WTC11 (cell line): ENCODE measurements around the gene LAMA5. TPM values are rescaled to one million over a fixed set of nuclear protein-coding genes. Genes with fewer than 3 reads are reported as not detected.

Experiments used
- ATAC-seq: fragments of 200-7000 bp; cut with Tn5 transposase; 2 replicates; pipeline ENCODE4 v1.10.0; 2021; ENCODE audit warnings: mild to moderate bottlenecking, moderate library complexity
- CTCF ChIA-PET: fragments of 300-600 bp; sonication (Branson Sonifier 250); formaldehyde crosslinking; loops from one replicate; lab custom pipeline; 2021; ENCODE audit warnings: antibody characterized with exemption; lab: Charles Lee
- POLR2A ChIA-PET: fragments of 350-600 bp; sonication (Branson Sonifier 250); formaldehyde crosslinking; loops from one replicate; lab custom pipeline; 2021; ENCODE audit warnings: antibody characterized with exemption; lab: Charles Lee
- DNase-seq: peaks from one replicate; pipeline ENCODE4 v3.0.0; 2021; ENCODE audit warnings: low spot score
- H3K27ac Mint-ChIP-seq: 2 replicates; pipeline ENCODE4 v1.8.0; 2021; ENCODE audit warnings: mixed read lengths
- H3K27me3 Mint-ChIP-seq: 2 replicates; pipeline ENCODE4 v1.8.0; 2021; ENCODE audit warnings: low read depth, mild to moderate bottlenecking, moderate library complexity, mixed read lengths
- H3K36me3 Mint-ChIP-seq: 2 replicates; pipeline ENCODE4 v1.8.0; 2021; ENCODE audit warnings: mixed read lengths
- H3K4me1 Mint-ChIP-seq: 2 replicates; pipeline ENCODE4 v1.8.0; 2022; ENCODE audit warnings: mixed read lengths
- H3K4me3 Mint-ChIP-seq: 2 replicates; pipeline ENCODE4 v1.8.0; 2021; ENCODE audit warnings: mild to moderate bottlenecking, moderate library complexity, mixed read lengths
- H3K9me3 Mint-ChIP-seq: 2 replicates; pipeline ENCODE4 v1.8.0; 2021; ENCODE audit warnings: mixed read lengths
- CREB1 ChIP-seq: sonication (generic); formaldehyde crosslinking; IDR thresholded peaks from 2 replicates; pipeline ENCODE4 v1.8.0; 2023; ENCODE audit warnings: mild to moderate bottlenecking, missing genetic modification reagents
- FOXJ3 ChIP-seq: sonication (generic); formaldehyde crosslinking; IDR thresholded peaks from 2 replicates; pipeline ENCODE4 v1.9.0; 2021; ENCODE audit warnings: missing genetic modification reagents, mild to moderate bottlenecking, borderline replicate concordance
- FOXP1 ChIP-seq: sonication (generic); formaldehyde crosslinking; IDR thresholded peaks from 2 replicates; pipeline ENCODE4 v1.8.0; 2022; ENCODE audit warnings: missing genetic modification reagents, mild to moderate bottlenecking, moderate library complexity, borderline replicate concordance
- HMGA2 ChIP-seq: fragments of 250-450 bp; sonication (Bioruptor Pico); IDR thresholded peaks from 2 replicates; pipeline ENCODE4 v1.4.0; 2021; ENCODE audit warnings: mild to moderate bottlenecking, moderate library complexity
- JUN ChIP-seq: sonication (generic); formaldehyde crosslinking; IDR thresholded peaks from 2 replicates; pipeline ENCODE4 v1.8.0; 2023; ENCODE audit warnings: mild to moderate bottlenecking, missing genetic modification reagents
- NFE2L1 ChIP-seq: sonication (generic); formaldehyde crosslinking; IDR thresholded peaks from 2 replicates; pipeline ENCODE4 v1.8.1; 2023; ENCODE audit warnings: missing genetic modification reagents
- RORB ChIP-seq: fragments of 250-450 bp; sonication (Bioruptor Pico); IDR thresholded peaks from 2 replicates; pipeline ENCODE4 v1.9.0; 2021; ENCODE audit warnings: mild to moderate bottlenecking
- SMAD3 ChIP-seq: sonication (generic); formaldehyde crosslinking; IDR thresholded peaks from 2 replicates; pipeline ENCODE4 v1.8.0; 2022; ENCODE audit warnings: missing genetic modification reagents, mild to moderate bottlenecking, borderline replicate concordance
- SOX15 ChIP-seq: fragments of 250-450 bp; sonication (Bioruptor Pico); IDR thresholded peaks from 2 replicates; pipeline ENCODE4 v1.9.0; 2021; ENCODE audit warnings: mild to moderate bottlenecking
- ZBTB21 ChIP-seq: sonication (generic); formaldehyde crosslinking; IDR thresholded peaks from 2 replicates; pipeline ENCODE4 v1.8.1; 2023; ENCODE audit warnings: mild to moderate bottlenecking, missing genetic modification reagents, borderline replicate concordance
- ZNF121 ChIP-seq: sonication (generic); formaldehyde crosslinking; IDR thresholded peaks from 2 replicates; pipeline ENCODE4 v1.8.0; 2023; ENCODE audit warnings: missing genetic modification reagents
- ZNF138 ChIP-seq: sonication (generic); formaldehyde crosslinking; conservative IDR thresholded peaks from 2 replicates; pipeline ENCODE4 v1.8.1; 2022; ENCODE audit warnings: mild to moderate bottlenecking, moderate library complexity, missing genetic modification reagents
- ZNF219 ChIP-seq: sonication (generic); formaldehyde crosslinking; IDR thresholded peaks from 2 replicates; pipeline ENCODE4 v1.8.0; 2023; ENCODE audit warnings: missing genetic modification reagents, mild to moderate bottlenecking, borderline replicate concordance
- ZNF263 ChIP-seq: sonication (generic); formaldehyde crosslinking; IDR thresholded peaks from 2 replicates; pipeline ENCODE4 v1.8.1; 2022; ENCODE audit warnings: low read depth, mild to moderate bottlenecking, moderate library complexity, missing genetic modification reagents
- ZNF425 ChIP-seq: fragments of 250-450 bp; sonication (Bioruptor Pico); conservative IDR thresholded peaks from 2 replicates; pipeline ENCODE4 v1.9.0; 2021; ENCODE audit warnings: mild to moderate bottlenecking
- total RNA-seq: library from RNA; stranded (reverse); gene quantifications from 3 replicates; pipeline ENCODE4 v1.2.3, GENCODE V29; 2021
- TF ChIP-seq, protein P1 (sequence below): sonication (generic); formaldehyde crosslinking; conservative IDR thresholded peaks from 2 replicates; pipeline ENCODE4 v1.8.1; 2023; ENCODE audit warnings: mild to moderate bottlenecking, low read depth, missing genetic modification reagents, moderate library complexity
- TF ChIP-seq, protein P2 (sequence below): sonication (generic); formaldehyde crosslinking; IDR thresholded peaks from 2 replicates; pipeline ENCODE4 v1.8.0; 2022; ENCODE audit warnings: missing genetic modification reagents
- TF ChIP-seq, protein P3 (sequence below): fragments of 250-450 bp; sonication (Bioruptor Pico); IDR thresholded peaks from 2 replicates; pipeline ENCODE4 v2.1.2; 2022; ENCODE audit warnings: mild to moderate bottlenecking, moderate library complexity

LAMA5 gene
- total RNA-seq, 1 experiment from 2014 or later = 329 TPM

- DNase-seq = no peak
- Mint-ChIP-seq H3K36me3 (peaks cover 28% of the 10 kb centered on the region), H3K27me3 (no peaks in the 10 kb centered on the region), H3K4me3 (peak overlapping the region; percentile 47), H3K9me3 (no peaks in the 10 kb centered on the region), H3K4me1 (peaks cover 18% of the 10 kb centered on the region), H3K27ac (peak overlapping the region; percentile 98)
- TF ChIP-seq ZNF138 (no peak), JUN (CRISPR knock-in tag) (no peak), SMAD3 (CRISPR knock-in tag) (no peak), ZNF425 (no peak), ZNF263 (CRISPR knock-in tag) (no peak), SOX15 (CRISPR knock-in tag) (no peak), RORB (CRISPR knock-in tag) (no peak), FOXJ3 (CRISPR knock-in tag) (no peak), CREB1 (CRISPR knock-in tag) (no peak), FOXP1 (no peak), NFE2L1 (CRISPR knock-in tag) (no peak), ZNF121 (CRISPR knock-in tag) (no peak), ZBTB21 (CRISPR knock-in tag) (no peak), HMGA2 (CRISPR knock-in tag) (no peak), ZNF219 (CRISPR knock-in tag) (no peak)
- TF ChIP-seq, protein P1, sequence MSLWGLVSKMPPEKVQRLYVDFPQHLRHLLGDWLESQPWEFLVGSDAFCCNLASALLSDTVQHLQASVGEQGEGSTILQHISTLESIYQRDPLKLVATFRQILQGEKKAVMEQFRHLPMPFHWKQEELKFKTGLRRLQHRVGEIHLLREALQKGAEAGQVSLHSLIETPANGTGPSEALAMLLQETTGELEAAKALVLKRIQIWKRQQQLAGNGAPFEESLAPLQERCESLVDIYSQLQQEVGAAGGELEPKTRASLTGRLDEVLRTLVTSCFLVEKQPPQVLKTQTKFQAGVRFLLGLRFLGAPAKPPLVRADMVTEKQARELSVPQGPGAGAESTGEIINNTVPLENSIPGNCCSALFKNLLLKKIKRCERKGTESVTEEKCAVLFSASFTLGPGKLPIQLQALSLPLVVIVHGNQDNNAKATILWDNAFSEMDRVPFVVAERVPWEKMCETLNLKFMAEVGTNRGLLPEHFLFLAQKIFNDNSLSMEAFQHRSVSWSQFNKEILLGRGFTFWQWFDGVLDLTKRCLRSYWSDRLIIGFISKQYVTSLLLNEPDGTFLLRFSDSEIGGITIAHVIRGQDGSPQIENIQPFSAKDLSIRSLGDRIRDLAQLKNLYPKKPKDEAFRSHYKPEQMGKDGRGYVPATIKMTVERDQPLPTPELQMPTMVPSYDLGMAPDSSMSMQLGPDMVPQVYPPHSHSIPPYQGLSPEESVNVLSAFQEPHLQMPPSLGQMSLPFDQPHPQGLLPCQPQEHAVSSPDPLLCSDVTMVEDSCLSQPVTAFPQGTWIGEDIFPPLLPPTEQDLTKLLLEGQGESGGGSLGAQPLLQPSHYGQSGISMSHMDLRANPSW (CRISPR knock-in tag) = no peak
- TF ChIP-seq, protein P2, sequence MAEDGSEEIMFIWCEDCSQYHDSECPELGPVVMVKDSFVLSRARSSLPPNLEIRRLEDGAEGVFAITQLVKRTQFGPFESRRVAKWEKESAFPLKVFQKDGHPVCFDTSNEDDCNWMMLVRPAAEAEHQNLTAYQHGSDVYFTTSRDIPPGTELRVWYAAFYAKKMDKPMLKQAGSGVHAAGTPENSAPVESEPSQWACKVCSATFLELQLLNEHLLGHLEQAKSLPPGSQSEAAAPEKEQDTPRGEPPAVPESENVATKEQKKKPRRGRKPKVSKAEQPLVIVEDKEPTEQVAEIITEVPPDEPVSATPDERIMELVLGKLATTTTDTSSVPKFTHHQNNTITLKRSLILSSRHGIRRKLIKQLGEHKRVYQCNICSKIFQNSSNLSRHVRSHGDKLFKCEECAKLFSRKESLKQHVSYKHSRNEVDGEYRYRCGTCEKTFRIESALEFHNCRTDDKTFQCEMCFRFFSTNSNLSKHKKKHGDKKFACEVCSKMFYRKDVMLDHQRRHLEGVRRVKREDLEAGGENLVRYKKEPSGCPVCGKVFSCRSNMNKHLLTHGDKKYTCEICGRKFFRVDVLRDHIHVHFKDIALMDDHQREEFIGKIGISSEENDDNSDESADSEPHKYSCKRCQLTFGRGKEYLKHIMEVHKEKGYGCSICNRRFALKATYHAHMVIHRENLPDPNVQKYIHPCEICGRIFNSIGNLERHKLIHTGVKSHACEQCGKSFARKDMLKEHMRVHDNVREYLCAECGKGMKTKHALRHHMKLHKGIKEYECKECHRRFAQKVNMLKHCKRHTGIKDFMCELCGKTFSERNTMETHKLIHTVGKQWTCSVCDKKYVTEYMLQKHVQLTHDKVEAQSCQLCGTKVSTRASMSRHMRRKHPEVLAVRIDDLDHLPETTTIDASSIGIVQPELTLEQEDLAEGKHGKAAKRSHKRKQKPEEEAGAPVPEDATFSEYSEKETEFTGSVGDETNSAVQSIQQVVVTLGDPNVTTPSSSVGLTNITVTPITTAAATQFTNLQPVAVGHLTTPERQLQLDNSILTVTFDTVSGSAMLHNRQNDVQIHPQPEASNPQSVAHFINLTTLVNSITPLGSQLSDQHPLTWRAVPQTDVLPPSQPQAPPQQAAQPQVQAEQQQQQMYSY (CRISPR knock-in tag) = no peak
- TF ChIP-seq, protein P3, sequence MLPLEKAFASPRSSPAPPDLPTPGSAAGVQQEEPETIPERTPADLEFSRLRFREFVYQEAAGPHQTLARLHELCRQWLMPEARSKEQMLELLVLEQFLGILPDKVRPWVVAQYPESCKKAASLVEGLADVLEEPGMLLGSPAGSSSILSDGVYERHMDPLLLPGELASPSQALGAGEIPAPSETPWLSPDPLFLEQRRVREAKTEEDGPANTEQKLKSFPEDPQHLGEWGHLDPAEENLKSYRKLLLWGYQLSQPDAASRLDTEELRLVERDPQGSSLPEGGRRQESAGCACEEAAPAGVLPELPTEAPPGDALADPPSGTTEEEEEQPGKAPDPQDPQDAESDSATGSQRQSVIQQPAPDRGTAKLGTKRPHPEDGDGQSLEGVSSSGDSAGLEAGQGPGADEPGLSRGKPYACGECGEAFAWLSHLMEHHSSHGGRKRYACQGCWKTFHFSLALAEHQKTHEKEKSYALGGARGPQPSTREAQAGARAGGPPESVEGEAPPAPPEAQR (CRISPR knock-in tag) = no peak
- no peak for ATAC-seq
- ChIA-PET CTCF (interaction anchor here (1.4 to 2.7 kb wide), 2 partner anchors 63 to 77 kb away, joined by 9 to 10 read pairs; no protein-coding TSS in a partner anchor), POLR2A (interaction anchor here (1.3 kb wide), 1 partner anchor 69 kb away, joined by 6 read pairs; no protein-coding TSS in a partner anchor)
Observed at GRCh38 chr20:62305765-62306413, 61.2 kb downstream of the LAMA5 start.
